ENCODE measurements around the gene PSMD8. TPM values are rescaled to one million over a fixed set of nuclear protein-coding genes. Genes with fewer than 3 reads are reported as not detected.
"Not testable (repeated sequence)": the region's sequence is repeated elsewhere in the genome, so short reads cannot be mapped to it uniquely, and the experiment has no call there.

The PSMD8 gene
- 254 TPM for total RNA-seq

DNA sequence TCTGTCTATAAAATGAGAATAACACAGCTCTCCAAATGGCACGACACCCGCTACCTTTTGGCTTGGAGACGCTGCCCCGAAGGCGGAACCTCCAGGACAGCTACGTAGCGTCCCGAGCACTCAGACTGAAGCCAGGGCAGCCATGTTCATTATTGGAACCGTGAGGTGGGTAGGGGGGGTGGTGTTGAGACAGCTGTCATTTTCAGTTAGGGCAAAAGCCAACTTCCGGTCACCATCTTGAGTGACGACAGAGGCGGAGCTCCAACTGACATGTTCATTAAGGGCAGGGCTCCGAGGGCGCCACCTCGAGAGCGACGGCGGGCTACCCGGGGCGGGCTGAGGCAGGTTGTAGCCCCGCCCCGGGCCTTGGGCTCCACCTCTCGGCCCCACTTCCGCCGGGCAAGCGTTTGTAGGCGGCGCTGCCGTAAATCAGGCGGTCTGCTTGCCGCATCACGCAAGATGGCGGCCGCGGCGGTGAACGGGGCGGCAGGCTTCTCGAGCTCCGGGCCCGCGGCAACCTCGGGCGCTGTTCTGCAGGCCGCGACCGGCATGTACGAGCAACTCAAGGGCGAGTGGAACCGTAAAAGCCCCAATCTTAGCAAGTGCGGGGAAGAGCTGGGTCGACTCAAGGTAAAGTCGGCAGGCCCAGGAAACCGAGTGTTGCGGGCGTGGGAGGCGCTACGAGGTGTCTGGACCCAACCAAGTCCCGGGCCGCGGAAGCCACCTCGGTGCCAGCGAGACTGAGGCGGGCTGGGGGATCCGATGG lies at the start of gene PSMD8:
Gene PSMD8 (plus strand): TSS at position 240 of the 766 bp plus-strand sequence. CDS start 31 bp downstream, at position 271.
- DNase-seq (ENCODE audit: low read depth in 2 of 3, low spot score in 2 of 3) = peak; percentile 96 to 100 (median 100)

DNA sequence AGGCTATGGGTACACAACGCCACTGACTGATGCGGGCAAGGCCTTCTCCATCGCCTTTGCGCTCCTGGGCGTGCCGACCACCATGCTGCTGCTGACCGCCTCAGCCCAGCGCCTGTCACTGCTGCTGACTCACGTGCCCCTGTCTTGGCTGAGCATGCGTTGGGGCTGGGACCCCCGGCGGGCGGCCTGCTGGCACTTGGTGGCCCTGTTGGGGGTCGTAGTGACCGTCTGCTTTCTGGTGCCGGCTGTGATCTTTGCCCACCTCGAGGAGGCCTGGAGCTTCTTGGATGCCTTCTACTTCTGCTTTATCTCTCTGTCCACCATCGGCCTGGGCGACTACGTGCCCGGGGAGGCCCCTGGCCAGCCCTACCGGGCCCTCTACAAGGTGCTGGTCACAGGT lies 47.8 kb upstream of the PSMD8 start:
- DNase-seq (ENCODE audit: low read depth in 2 of 3, low spot score in 2 of 3) = no peak

DNA sequence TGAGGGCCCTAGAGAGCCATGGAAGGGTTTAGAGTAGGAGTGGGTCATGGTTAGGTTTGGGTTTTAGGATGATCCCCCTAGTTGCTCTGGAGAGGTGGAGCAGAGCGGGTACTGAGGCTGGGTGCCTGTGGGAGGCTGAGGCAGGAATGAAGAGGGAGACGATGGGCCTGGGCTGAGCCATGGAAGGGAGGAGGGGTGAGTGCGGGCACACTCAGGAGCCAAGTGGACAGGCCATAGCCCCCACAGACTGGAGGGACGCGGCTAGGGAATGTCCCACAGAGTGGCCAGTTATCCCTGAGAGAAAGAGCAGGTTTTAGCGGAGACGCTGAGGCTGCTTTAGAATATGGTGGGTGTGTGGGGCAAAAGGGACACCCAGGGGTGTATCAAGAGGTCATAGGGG lies 44.7 kb upstream of the PSMD8 start:
- DNase-seq (ENCODE audit: low read depth in 2 of 3, low spot score in 2 of 3) = no peak

DNA sequence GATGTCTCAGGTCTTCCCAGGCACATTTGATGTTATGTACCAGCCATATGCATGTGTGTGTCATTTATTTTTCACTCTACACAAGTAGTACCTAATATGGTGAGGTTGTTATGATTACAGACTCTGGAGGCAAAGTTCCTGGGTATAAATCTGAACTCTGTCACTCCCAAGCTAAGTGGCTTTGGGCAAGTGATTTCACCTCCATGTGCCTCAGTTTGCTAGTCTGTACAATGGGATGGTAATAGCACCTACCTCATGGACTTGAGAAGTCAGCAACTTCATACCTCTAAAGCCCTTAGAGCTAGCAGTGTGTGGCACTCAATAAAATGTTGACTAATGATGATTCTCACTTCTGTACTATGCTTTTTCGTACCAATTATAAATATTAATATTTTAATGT lies 42.6 kb upstream of the PSMD8 start:
- no peak for DNase-seq (ENCODE audit: low read depth in 2 of 3, low spot score in 2 of 3)

DNA sequence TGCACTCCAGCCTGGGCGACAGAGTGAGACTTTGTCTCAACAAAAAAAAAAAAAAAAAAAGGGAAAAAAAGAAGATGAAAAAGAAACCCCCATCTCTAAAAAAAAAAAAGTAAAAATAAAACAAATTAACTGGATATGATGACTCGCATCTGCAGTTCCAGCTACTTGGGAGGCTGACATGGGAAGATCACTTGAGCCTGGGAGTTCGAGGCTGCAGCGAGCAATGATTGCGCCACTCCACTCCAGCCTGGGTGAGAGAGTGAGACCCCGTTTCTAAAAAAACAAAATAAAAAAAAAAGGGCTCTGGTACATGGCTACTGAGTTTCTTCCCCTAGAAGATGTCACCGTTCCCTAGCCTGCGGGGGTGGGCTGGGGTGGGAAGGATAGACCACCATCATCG lies 41.1 kb upstream of the PSMD8 start:
- no peak for DNase-seq (ENCODE audit: low read depth in 2 of 3, low spot score in 2 of 3)

DNA sequence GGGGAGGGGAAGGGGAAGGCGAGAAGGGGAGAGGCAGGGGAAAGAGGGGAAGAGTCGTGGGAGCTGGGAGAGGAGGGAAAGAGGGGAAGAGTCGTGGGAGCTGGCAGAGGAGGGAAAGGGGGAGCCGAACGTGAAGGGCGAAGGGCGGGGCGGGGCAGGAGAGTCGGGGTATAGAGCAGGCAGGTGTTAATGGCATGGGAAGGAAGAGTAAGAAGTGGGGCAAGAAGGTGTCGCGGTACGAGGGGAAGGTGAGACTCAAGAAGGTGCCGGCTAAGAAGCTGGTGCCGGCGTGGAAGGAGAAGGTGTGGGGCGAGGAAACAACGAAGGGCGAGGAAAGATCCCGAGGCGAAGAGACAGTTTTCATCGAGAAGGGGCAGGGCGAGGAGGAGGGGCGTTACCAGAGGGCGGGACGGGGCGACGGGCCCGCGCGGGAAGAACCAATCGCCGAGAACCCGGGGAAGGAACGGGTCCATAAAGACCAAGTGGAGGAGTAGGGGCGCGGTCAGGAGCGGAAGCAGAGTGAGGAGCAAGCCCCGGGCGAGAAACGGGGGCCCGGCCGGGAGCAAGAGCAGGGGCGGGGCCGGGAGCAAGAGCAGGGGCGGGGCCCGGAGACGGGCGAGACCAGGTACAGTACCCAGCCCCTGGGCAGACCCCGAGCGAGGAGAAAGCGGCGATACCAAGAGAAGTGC lies 38.3 kb upstream of the PSMD8 start:
- DNase-seq (ENCODE audit: low read depth in 2 of 3, low spot score in 2 of 3) = peak; percentile 79 to 96 (median 95)

DNA sequence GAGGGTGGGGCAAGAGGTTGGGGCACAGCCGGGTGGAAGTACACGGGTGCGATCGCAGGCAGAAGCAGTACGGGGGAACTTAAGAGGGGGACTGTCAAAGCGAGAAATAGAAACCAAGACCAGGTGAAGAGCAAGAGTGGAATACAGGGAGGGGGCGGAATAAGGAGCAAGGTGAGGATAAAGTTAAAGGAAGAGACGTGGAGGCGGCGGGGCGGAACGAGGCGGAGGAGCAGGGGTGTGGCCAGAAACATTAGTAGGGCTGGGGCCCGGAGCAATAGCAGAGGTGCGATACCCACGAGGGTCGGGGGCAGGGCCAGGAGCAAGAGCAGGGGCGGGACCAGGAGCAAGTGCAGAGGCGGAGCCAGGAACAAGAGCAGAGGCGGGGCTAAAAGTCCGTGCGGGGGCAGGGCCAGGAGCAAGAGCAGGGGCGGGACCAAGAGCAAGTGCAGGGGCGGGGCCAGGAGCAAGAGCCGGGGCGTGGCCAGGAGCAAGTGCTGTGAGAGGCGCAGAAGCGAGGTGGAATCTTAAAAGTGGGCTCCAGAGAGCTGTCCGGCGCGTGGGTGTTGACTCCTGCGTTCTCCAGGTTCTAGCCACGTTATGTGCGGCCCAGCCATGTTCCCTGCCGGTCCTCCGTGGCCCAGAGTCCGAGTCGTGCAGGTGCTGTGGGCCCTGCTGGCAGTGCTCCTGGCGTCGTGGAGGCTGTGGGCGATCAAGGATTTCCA lies 37.6 kb upstream of the PSMD8 start:
- peak; percentile 84 to 97 (median 96) for DNase-seq (ENCODE audit: low read depth in 2 of 3, low spot score in 2 of 3)

DNA sequence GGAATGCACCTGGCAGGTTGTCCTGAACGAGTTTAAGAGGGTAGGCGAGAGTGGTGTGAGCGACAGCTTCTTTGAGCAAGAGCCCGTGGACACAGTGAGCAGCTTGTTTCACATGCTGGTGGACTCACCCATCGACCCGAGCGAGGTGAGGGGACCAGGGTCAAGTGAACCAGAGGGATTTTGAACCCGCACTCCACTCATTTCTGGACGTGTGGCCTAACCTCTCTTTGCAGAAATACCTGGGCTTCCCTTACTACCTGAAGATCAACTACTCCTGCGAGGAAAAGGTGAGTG lies 37.1 kb upstream of the PSMD8 start:
- DNase-seq (ENCODE audit: low read depth in 2 of 3, low spot score in 2 of 3) = no peak

DNA sequence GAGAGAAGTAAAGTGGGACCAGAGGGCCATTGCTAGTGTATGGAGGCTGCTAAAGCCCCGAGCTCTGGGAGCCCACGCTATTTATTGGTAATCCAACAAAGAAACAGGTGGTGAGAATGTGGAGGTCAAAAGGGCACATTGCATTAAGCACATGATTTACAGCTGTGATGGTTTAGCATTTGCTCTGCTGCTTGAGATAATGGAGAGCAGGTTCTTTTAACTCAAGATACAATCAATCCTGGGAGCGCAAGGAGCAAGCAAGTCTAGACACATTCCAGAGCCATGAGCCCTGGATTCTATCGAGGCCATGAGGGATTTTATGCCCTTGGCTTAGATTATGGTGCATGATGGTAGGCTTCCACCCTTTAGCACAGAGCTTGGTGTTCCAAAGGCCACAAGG lies 35.4 kb upstream of the PSMD8 start:
- DNase-seq (ENCODE audit: low read depth in 2 of 3, low spot score in 2 of 3) = not testable (repeated sequence)

DNA sequence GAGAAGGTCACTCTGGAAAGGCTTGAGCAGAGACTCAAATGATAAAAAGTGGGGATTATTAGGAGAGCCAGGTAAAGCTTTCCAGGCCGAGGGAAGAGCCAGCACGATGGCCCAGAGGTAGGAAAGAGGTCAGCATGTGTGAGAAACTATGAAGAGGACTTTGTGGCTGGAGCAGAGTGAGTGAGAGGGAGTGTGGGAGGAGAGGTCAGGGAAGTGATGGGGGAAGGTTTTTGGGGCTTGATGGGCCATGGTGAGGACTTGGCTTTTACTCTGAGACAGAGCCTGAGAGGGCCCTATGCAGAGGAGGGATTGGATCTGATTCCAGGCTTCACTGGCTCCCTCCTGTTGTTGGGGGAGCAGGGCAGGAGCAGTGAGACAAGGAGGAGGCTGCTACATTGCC lies 33.4 kb upstream of the PSMD8 start:
- DNase-seq (ENCODE audit: low read depth in 2 of 3, low spot score in 2 of 3) = no peak

DNA sequence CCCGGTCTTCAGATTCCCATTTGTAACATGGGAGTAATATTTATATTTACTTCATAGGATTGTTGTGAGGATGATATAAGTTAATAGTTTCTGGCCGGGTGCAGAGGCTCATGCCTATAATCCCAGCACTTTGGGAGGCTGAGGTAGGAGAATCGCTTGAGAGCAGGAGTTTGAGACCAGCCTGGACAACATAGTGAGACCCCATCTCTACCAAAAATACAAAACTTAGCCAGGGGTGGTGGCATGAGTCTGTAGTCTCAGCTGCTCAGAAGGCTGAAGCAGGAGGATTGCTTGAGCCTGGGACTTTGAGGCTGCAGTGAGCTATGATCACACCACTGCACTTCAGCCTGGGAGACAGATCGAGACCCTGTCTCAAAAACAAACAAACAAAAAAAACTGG lies 27.5 kb upstream of the PSMD8 start:
- no peak for DNase-seq (ENCODE audit: low read depth in 2 of 3, low spot score in 2 of 3)

DNA sequence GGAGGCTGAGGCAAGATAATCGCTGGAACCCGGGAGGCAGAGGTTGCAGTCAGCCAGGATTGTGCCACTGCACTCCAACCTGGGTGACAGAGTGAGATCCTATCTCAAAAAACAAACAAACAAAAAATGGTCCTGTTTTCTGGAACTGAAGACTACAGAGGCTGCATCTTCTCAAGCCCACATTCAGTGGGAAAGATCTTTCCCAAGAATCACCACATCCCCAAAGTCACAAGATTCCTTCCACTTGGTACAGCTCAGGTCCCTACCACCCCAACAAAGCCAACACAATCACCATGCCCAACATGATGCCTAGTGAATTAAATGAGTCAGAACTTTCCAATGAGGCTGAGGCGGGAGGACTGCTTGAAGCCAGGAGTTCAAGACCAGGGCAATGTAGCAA lies 23.5 kb upstream of the PSMD8 start:
- DNase-seq (ENCODE audit: low read depth in 2 of 3, low spot score in 2 of 3) = no peak

DNA sequence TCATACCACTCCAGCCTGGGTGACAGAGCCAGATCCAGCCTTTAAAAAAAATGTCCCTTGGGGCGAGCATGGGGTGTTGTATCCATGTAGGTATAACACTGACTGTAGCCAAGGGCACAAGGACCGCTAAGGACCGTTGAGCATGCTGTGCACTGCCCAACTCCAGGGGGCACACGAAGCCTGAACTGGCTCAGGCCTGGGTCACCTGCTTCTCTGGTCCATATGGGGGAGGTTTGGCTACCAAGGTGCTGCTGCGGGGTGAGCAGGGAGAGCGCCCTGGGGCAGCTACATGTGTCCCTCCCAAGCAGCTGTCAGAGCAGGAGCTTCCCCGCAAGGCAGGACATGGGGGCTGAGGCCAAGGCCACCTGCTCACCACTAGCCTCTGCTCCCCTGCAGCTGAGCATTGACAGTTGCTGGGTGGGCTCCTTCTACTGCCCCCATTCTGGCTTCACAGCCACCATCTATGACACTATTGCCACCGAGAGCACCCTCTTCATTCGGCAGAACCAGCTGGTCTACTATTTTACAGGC lies 22.4 kb upstream of the PSMD8 start:
- no peak for DNase-seq (ENCODE audit: low read depth in 2 of 3, low spot score in 2 of 3)

DNA sequence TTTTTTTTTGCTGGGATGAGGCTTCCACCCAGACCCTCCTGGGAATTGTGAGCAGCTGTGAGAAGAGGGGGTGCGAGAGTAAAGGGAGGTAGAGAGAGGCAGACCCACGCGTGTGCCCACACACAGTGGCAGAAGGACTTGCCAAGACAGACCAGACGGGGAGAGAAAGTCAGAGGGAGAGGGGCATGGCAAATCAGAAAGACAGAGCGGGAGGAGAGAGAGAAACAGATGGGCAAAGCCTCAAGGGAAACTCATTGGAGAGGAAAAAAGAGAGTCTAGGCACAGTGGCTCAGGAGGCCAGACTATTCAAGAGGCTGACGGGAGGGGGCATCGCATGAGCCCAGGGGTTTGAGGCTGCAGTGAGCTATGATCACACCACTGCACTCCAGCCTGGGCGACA lies 21.8 kb upstream of the PSMD8 start:
- DNase-seq (ENCODE audit: low read depth in 2 of 3, low spot score in 2 of 3) = no peak

DNA sequence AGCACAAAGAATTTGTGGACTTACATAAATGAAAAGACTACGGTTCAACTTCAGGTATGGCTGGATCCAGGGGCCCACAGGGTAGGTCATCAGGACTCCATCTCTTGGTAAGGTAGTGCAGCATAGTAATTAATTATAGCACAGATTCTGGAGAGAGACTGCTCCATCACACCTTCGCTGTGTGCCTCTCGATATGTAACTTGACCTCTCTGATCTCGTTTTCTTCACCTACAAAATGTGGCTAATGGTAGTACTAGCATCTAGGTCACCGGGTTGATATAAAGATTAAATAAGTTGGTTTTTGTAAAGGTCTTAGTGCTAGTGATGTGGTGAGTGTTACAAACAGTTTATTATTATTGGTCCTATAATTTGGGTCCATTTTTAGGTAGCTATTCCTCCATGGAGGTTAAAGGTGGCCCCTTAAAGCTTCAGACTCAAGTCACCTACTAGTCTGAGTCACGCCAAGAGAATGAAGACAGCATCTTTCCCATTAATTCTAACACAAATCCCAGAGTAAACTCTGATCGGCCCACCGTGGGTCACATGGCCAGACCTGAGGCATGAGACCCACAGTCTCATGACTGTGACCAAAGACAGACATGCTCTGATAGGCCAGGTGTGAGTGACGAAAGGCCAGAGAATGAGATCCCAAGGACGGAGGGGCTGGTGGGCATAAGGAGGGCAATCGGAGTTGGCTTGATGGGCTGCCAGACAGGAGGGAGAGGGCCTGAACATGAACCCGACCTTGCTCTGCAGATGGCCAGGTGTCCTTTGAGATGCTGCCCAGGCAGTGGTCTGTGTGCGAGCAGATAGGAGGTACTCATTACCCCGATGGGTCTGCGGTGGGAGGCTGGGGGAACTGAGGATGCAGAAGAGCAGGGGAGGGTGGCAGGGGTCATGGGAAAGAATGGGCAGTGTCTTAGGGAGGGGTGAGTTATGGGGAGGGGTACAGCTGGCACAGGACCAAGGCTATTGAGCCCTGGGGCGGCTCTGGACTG lies 18.3 kb upstream of the PSMD8 start:
- no peak for DNase-seq (ENCODE audit: low read depth in 2 of 3, low spot score in 2 of 3)

DNA sequence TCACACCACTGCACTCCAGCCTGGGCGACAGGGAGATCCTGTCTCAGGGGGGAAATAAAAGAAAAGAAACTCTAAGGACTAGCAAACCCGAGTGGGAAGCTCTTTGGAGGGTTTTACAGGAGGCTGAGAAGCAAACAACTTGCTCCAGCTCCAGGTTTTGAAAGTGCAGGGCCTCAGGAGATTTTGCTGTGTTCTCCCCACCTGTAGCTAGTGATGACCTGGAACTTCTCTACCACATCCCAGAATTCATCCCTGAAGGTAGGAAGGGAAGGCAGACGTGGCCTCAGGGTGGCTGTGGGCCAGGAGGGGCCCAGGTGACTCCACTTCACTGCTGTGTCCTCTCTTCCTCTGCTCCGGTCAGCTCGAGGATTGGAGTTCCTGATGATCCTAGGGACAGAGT lies 16.3 kb upstream of the PSMD8 start:
- DNase-seq (ENCODE audit: low read depth in 2 of 3, low spot score in 2 of 3) = no peak

DNA sequence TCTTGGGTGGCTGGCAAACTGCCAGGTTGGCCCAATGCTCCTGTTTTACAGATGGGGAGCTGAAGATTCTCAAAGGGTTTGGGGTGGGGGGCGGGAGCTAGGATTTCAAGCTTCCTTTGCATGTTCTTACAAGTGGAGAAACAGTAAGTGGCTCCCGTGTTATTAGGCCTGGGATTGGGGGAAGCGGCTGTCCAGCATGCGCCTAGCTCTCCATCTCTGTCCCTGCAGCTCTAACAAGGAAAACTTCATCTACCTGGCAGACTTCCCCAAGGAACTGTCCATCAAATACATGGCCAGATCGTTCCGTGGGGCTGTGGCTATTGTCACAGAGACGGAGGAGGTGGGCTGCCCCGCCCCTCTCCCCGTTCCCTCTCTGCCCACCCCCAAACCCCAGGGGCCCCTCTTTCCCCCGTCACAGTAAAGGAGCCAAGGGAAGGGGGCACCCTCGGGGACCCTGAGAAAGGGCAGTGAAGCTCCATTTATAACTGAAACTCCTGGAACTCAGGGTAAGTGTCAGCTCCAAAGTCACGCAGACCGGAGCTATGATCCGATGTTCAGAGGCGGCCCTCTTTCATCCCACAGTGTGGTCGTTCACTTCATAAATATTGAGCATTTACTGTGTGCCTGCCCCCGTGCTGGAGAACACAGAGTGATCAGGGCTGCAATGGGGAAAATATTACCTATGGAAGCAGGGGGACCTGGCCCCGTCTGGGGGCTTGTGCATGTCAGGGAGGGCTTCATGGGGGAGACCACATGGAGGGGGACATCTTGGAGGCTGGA lies 14.9 kb upstream of the PSMD8 start:
- no peak for DNase-seq (ENCODE audit: low read depth in 2 of 3, low spot score in 2 of 3)

DNA sequence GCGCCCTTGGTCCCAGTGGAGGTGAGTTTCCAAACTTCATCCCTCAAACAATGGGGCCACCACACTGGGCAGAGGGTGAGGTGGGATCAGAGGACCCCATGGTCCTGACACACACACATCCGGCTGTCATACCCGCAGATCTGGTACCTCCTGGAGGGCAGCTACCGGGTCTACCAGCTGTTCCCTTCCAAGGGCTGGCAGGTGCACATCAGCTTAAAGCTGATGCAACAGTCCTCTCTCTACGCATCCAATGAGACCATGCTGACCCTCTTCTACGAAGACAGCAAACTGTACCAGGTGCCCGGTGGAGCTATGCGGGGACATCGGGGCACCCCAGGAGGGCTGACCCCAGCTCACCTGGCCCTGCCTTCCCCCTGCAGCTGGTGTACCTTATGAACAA lies 14.0 kb upstream of the PSMD8 start:
- no peak for DNase-seq (ENCODE audit: low read depth in 2 of 3, low spot score in 2 of 3)

DNA sequence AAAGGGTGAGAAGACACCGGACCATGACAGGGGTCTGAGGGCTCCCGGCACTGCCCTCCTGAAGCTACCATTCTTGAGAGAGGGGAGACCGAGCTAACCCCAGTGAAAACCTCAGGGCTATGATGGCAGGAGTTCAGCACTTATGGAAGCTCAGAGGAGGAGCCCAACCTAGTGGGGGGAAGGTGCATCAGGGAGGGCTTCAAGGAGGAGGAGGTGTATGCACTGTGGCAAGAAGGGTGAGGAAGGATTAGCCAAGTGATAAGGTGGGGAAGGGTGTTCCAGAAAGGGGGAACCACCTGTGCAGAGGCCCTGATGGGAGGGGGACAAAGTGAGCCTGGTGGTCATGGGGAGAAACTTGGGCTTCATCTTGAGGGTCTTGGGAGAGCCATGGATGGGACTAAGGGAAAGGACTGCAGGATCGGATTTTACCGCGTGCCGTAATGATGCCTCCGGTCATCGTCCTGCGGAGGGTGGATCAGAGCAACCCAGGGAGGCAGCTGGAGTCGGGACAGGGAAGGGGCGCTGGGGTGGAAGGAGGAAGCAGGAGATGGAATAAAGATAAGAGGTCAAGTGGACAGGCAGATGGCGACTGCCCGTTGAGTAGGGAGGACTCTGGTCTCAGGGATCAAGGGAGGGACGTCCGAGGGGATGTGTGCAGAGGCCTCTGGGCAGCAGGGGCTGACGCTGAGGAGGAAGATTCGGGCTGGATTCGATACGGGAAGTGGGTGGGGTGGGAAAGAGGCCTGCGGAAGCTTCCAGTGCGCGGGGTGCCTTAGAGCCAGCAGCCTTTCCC lies 13.3 kb upstream of the PSMD8 start:
- DNase-seq (ENCODE audit: low read depth in 2 of 3, low spot score in 2 of 3) = no peak

All from hematopoietic multipotent progenitor cell (in vitro differentiated cells).